Heart left ventricle (tissue), 16 donors: ENCODE results near the gene KDM4B. TPM values are rescaled to one million over a fixed set of nuclear protein-coding genes. Genes with fewer than 3 reads are reported as not detected.

Source experiments
- ATAC-seq, 4 donors: fragments of 200-7000 bp; cut with Tn5 transposase; one replicate each; pipeline ENCODE4 v1.9.1; 2020 to 2022; ENCODE audit warnings: moderate library complexity in 4 of 4, mild to moderate bottlenecking in 3 of 4, moderate number of reproducible peaks in 1 of 4
- DNase-seq, 5 donors: peaks; one replicate each; pipeline ENCODE4 v3.0.0-alpha.2; 2020
- H3K27ac ChIP-seq, 12 donors: fragments of 200-600 bp; sonication (generic) in 4 of 12; one replicate each; pipeline versions ENCODE4 v1.5.0 to v1.8.0; 2016 to 2022; ENCODE audit warnings: mild to moderate bottlenecking in 2 of 12
- H3K27me3 ChIP-seq, 9 donors: fragments of 200-600 bp; sonication (generic) in 2 of 9; one replicate each; pipeline versions ENCODE4 v1.5.1 to v1.8.0; 2016 to 2022; ENCODE audit warnings: mild to moderate bottlenecking in 3 of 9
- H3K36me3 ChIP-seq, 9 donors: fragments of 200-600 bp; sonication (generic) in 2 of 9; one replicate each; pipeline versions ENCODE4 v1.5.0 to v1.8.0; 2018 to 2022; ENCODE audit warnings: mild to moderate bottlenecking in 2 of 9
- H3K4me1 ChIP-seq, 12 donors: fragments of 200-600 bp; sonication (generic) in 4 of 12; one replicate each; pipeline versions ENCODE4 v1.5.0 to v1.8.0; 2016 to 2022; ENCODE audit warnings: mild to moderate bottlenecking in 3 of 12
- H3K4me3 ChIP-seq, 12 donors: fragments of 200-600 bp; sonication (generic) in 4 of 12; one replicate each; pipeline versions ENCODE4 v1.5.0 to v1.8.0; 2017 to 2022; ENCODE audit warnings: mild to moderate bottlenecking in 9 of 12, moderate library complexity in 4 of 12
- H3K9me3 ChIP-seq, 12 donors: fragments of 200-600 bp; sonication (generic) in 4 of 12; one replicate each; pipeline versions ENCODE4 v1.5.0 to v1.8.0; 2016 to 2022; ENCODE audit warnings: mild to moderate bottlenecking in 1 of 12
- CTCF ChIP-seq, 12 donors: fragments of 200-600 bp; sonication (generic) in 4 of 12; IDR thresholded peaks; one replicate each; pipeline versions ENCODE4 v1.5.0 to v1.8.0; 2018 to 2022; ENCODE audit warnings: antibody characterized with exemption in 12 of 12, mild to moderate bottlenecking in 5 of 12
- POLR2A ChIP-seq, 2 donors: fragments of 450-650 bp; IDR thresholded peaks; one replicate each; pipeline ENCODE4 v1.6.1; 2017; ENCODE audit warnings: antibody characterized with exemption in 2 of 2, mild to moderate bottlenecking in 2 of 2, moderate library complexity in 2 of 2
- WGBS, 4 donors: extraction: QIAGEN DNeasy Blood & Tissue Kit in 2 of 4; methylation state at CpG; one replicate each; pipeline versions ENCODE4 v1.1.5 to v1.1.7; 2013 to 2018; 5-methylcytosine and 5-hydroxymethylcytosine counted together
- intact Hi-C, 10 donors: fragments of 100-400 bp; cut with DNase I; formaldehyde crosslinking; loops; one replicate each; pipeline versions ENCODE4 v1.11.1 to v1.14.2; 2022
- polyA plus RNA-seq, 2 donors: library from polyadenylated mRNA; stranded (reverse); fragments of 200-250 nt; gene quantifications; one replicate each; pipeline ENCODE4 v1.2.3, GENCODE V29; 2013
- total RNA-seq, 9 donors: library from RNA; depleted of rRNA in 2 of 9; stranded (reverse); fragments of >200 nt in 2 of 9; fragmentation: NEBNext Ultra II Directional in 3 of 9; extraction: Animal tissue kit (Norgen Biotek cat#: 25700) in 3 of 9; gene quantifications; one replicate each; pipeline versions ENCODE4 v1.1.0 to v1.2.4, GENCODE V29; 2016 to 2023
- donor health status: ischemic (EF 13 %, LVEDD 7.1; RV severe dilation, severe dysfunction).
- donor health status: healthy with polysubstance abuse.
- donor health status: DM: no; HTN: yes; CAD: no.
- donor health status: DM: no; HTN: no; CAD: no.
- donor health status: ischemic (EF 25% LVEDD 6.9; RV normal size, moderate dysfunction).
- donor health status: ischemic (EF 25% LVEDD 5.7; RV mildly dilated, moderate dysfunction).
- donor health status: healthy.
- donor health status: DM: yes; HTN: yes; CAD: no.
- donor health status: ischemic (EF 35%, LVEDD 5.7; RV mildly dilated, moderate dysfunction).
- donor health status: nonischemic (EF 11% LVEDD 7.7; RV severe dilation, severe dysfunction).
- donor health status: DM: yes; HTN: yes; CAD: no.
- donor health status: PGD.
- donor health status: ischemic (EF 29% LVEDD 5.4; RV normal size, mild dysfunction).
- donor health status: nonischemic (EF 23%, LVEDD 6.1; RV moderate dilation, normal function).

KDM4B gene
- total and polyA plus RNA-seq, 11 donors, result 21.5 to 36.5 (median 27.2) TPM

- Histone ChIP-seq H3K27ac (peak overlapping the region in 2 of 12 donors; percentile 22 to 43), H3K36me3 (peaks cover 0 to 82% (median 65%) of the 10 kb centered on the region in 9 donors)
- WGBS, 4 donors, result 27 to 52% (median 47%) methylated on average over 3 to 13 of the region's 13 CpGs
Measured at GRCh38 chr19:5083547-5083965, 114.6 kb downstream of the KDM4B start.

GRCh38 chr19:5085566-5085965 is 116.7 kb downstream of the KDM4B start:
- H3K9me3 ChIP-seq, result no peaks in the 10 kb centered on the region
- H3K4me1 ChIP-seq, result peaks cover 0 to 13% (median 3%) of the 10 kb centered on the region in 12 donors
- H3K27me3 ChIP-seq, result no peaks in the 10 kb centered on the region
- no peak overlapping the region for H3K27ac ChIP-seq
- H3K36me3 ChIP-seq, result peaks cover 0 to 69% (median 52%) of the 10 kb centered on the region in 9 donors
- intact Hi-C loops, result no loop called here
- TF ChIP-seq CTCF (IDR thresholded peaks at IDR 0.05), result no peak
- TF ChIP-seq POLR2A (IDR thresholded peaks at IDR 0.05), result no peak
- WGBS, 4 donors, result 88 to 96% (median 95%) methylated on average over 6 to 20 of the region's 20 CpGs
- no peak for DNase-seq
- no peak for ATAC-seq
- no peak overlapping the region for H3K4me3 ChIP-seq

More at GRCh38 chr19:5083547-5083965, 114.6 kb downstream of the KDM4B start:
- TF ChIP-seq CTCF (IDR thresholded peaks at IDR 0.05), result no peak
- no peak for TF ChIP-seq POLR2A (IDR thresholded peaks at IDR 0.05)
- ATAC-seq (peak; percentile 34 to 65 (median 57)), DNase-seq (peak in 3 of 5 donors; percentile 36 to 64 (median 39))
- intact Hi-C loops, result no loop called here
- Histone ChIP-seq H3K4me1 (peaks cover 0 to 21% (median 2%) of the 10 kb centered on the region in 12 donors), H3K9me3 (no peaks in the 10 kb centered on the region), H3K27me3 (no peaks in the 10 kb centered on the region), H3K4me3 (no peak overlapping the region)

GRCh38 chr19:5086230-5086629 is 117.3 kb downstream of the KDM4B start:
- Histone ChIP-seq H3K4me1 (peaks cover 2 to 20% (median 9%) of the 10 kb centered on the region in 12 donors), H3K27me3 (no peaks in the 10 kb centered on the region), H3K27ac (no peak overlapping the region), H3K9me3 (no peaks in the 10 kb centered on the region), H3K4me3 (no peak overlapping the region), H3K36me3 (peaks cover 0 to 63% (median 46%) of the 10 kb centered on the region in 9 donors)
- intact Hi-C loops, result no loop called here
- WGBS, 4 donors, result 93 to 97% (median 95%) methylated on average over 16 to 19 of the region's 19 CpGs
- TF ChIP-seq CTCF (IDR thresholded peaks at IDR 0.05) (no peak), POLR2A (IDR thresholded peaks at IDR 0.05) (no peak)
- no peak for DNase-seq
- ATAC-seq, result no peak

GRCh38 chr19:5086725-5087439 is 118.0 kb downstream of the KDM4B start:
- TF ChIP-seq POLR2A (IDR thresholded peaks at IDR 0.05) (no peak), CTCF (IDR thresholded peaks at IDR 0.05) (no peak)
- ATAC-seq, result no peak
- no peaks in the 10 kb centered on the region for H3K27me3 ChIP-seq
- H3K4me1 ChIP-seq, result peaks cover 2 to 26% (median 16%) of the 10 kb centered on the region in 12 donors
- H3K4me3 ChIP-seq, result no peak overlapping the region
- H3K27ac ChIP-seq, result no peak overlapping the region
- peaks cover 0 to 58% (median 41%) of the 10 kb centered on the region in 9 donors for H3K36me3 ChIP-seq
- intact Hi-C loops, result no loop called here
- 90 to 93% (median 91%) methylated on average over 11 to 20 of the region's 20 CpGs for WGBS, 4 donors
- no peaks in the 10 kb centered on the region for H3K9me3 ChIP-seq
- no peak for DNase-seq
